NCI-H460 (cell line): Measurements from ENCODE around the gene CACNA1S. TPM values are rescaled to one million over a fixed set of nuclear protein-coding genes. Genes with fewer than 3 reads are reported as not detected.
A peak's percentile ranks its signal among the peaks of the same experiment; 100 is the strongest.

Source experiments
- DNase-seq: peaks from one replicate; pipeline ENCODE4 v3.0.0-alpha.2; 2016; ENCODE audit warnings: low read depth; ENCODE audit errors: extremely low read depth
- total RNA-seq: library from RNA; depleted of rRNA; stranded (reverse); fragments of >200 nt; shearing (Covaris generic); gene quantifications from 2 replicates; pipeline ENCODE4 v1.2.3, GENCODE V29; 2014

The CACNA1S gene
- total RNA-seq, 1 experiment from 2014 or later: not detected

GRCh38 chr1:201096041-201096461, 16.2 kb downstream of the CACNA1S start:
- no peak for DNase-seq

DNA sequence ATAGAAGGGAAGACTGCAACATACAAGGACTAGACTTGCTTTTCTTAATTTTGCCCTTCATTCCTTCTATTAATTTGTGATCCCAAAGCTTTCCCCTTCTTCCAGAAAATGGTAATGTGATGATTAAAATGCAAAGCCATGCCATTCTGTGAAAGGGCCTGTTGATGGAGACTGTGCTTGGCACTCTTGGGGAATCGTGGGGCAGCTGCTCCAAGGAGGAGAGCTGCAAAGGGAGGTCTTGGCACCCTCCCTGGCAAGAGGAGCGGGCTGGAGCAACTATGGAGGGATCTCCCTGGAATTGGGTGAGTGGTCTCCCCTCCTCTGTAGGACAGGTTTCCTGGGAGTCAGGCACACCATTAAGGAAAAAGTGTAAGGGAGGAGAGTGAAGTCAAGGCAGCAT, 16.6 kb downstream of the CACNA1S start:
- no peak for DNase-seq

- no peak for DNase-seq
Observed at GRCh38 chr1:201094832-201095231, 17.4 kb downstream of the CACNA1S start.

- no peak for DNase-seq
Observed at GRCh38 chr1:201093962-201094361, 18.3 kb downstream of the CACNA1S start.

- no peak for DNase-seq
Observed at GRCh38 chr1:201093561-201093960, 18.7 kb downstream of the CACNA1S start.

DNA sequence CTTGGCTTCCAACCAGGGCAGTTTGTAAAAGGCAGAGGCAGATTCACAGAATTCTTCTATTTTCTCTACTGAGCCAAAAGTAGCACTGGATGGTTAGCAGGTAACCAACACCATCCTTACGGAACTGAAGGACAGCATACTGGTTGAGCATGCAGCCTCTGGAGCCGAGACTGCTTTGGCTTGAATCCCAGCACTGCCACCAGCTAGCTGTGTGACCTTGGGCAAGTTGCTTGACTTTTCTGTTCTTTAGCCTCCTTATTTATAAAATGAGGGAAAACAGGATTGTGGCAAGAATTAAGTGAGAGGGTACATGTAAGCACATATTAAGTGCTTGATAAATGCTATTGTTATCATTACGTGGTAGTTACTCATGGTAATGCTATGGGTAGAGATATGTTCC, 19.5 kb downstream of the CACNA1S start:
- DNase-seq: no peak

DNA sequence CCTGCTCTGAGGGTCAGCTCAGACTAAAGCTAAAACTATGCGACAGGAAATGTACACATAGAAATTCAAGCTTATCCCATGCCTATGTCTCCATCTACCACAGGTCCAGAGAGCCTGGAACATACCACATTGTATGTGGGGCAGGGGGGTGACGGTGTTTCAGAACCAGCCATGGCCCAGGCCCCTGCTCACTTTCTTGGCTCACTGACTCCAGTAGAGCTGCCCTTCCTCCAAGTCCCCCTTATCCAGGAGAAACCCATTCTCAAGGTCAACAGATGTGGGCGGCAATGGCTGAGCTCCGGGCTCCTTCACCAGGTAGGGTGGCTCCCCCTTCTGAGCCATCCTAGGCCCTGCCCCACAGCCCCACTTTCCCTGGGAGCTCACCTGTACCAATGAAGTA, 21.0 kb downstream of the CACNA1S start:
- DNase-seq: no peak

- DNase-seq: no peak
Observed at GRCh38 chr1:201090541-201090940, 21.7 kb downstream of the CACNA1S start.

GRCh38 chr1:201089596-201089995, 22.6 kb downstream of the CACNA1S start:
- DNase-seq: no peak

GRCh38 chr1:201088901-201089525, 23.2 kb downstream of the CACNA1S start:
- DNase-seq: no peak

DNA sequence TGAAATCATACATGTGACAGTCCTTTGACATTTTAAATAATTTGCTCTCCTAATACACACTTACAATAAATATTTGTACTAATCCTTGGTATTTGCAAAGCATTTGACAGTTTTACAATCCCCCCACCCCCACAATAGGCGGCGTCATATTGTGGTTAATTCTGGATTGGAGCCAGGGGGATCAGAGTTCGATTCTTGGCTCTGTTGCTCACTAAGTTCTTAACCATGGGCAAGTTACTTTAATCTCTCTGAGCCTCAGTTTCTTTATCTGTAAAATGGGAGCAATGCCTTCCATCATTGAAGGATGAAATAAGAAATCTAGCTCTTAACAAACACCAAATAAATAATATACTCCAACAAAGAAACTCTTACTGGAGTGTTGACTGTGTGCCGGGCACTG, 23.8 kb downstream of the CACNA1S start:
- DNase-seq: no peak

- peak; percentile 64 for DNase-seq
Observed at GRCh38 chr1:201085902-201086735, 26.1 kb downstream of the CACNA1S start.

DNA sequence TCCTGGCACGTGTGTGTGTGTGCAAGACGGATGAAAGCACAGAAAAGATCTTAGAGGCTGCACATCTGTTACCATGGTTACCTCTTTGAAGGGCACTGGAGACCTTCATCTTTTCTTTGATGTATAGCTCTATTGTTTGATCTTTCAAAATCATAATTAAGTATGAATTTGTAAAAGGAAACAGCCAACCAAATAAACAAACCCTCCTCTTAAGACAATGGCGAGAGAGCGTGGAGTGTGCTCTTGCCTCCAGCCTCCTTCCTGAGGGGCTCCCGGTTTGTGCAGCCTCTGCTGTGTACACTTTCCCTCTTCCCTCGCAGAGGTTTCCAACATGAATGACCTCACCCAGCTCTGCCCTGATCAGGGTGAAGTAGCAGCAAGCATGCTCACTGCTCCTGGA, 27.9 kb downstream of the CACNA1S start:
- no peak for DNase-seq

- DNase-seq: no peak
Observed at GRCh38 chr1:201083741-201084140, 28.5 kb downstream of the CACNA1S start.

DNA sequence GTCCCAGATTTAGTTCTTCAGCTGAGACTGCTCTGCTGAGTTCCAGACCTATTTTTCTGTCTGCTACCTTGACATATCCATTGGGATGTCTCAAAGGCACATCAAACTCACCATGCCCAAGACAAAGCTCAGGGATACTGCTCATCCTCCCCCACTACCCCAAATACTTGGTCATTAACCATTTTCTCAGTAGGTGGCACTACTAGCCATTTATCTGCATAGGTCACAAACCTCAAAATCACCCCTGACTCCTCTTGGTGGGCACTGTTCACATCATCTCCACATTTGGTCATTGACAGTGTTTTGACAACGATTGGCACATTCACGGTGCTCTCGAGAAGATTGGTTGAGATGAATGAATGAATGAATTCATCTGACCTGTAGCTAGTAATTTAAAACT, 32.1 kb downstream of the CACNA1S start:
- DNase-seq: no peak

DNA sequence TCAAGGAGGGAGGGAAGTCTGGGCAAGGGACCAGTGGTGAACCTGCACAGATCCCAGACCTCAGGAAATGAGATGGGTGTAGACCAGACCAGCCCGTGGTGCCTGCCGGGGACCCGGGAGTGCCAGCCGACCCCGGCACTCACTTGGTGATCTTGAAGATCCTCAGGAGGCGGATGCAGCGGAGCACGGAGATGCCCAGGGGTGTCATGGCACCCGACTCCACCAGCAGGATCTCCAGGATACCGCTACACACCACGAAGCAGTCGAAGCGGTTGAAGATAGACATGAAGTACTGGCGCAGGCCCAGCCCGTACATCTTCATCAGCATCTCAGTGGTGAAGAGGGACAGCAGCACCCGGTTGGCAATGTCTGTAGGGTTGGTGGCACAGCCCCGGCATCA, 34.5 kb downstream of the CACNA1S start:
- no peak for DNase-seq

GRCh38 chr1:201077116-201077515, 35.1 kb downstream of the CACNA1S start:
- DNase-seq: no peak

GRCh38 chr1:201076092-201076491, 36.1 kb downstream of the CACNA1S start:
- no peak for DNase-seq

DNA sequence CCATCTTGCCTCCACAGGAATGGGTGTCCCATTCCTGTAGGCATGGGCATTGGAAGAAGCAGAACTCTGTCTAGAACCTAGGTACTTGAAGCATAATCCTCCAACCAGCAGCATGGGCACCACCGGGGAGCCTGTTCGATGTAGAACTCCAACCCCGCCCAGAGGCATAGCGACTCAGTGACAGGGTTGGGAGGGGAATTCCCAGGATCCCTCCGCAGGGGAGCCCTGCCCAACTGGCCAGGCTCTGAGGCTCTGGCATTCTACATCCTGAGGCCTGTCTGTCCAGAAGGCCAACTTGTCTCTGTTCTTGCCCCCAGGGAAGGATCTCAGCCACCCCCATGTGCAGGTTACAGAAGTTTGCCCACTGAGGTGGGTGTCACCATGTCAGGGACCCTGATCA, 38.2 kb downstream of the CACNA1S start:
- DNase-seq: no peak

GRCh38 chr1:201072922-201073321, 39.3 kb downstream of the CACNA1S start:
- no peak for DNase-seq

GRCh38 chr1:201072149-201072548, 40.1 kb downstream of the CACNA1S start:
- no peak for DNase-seq

DNA sequence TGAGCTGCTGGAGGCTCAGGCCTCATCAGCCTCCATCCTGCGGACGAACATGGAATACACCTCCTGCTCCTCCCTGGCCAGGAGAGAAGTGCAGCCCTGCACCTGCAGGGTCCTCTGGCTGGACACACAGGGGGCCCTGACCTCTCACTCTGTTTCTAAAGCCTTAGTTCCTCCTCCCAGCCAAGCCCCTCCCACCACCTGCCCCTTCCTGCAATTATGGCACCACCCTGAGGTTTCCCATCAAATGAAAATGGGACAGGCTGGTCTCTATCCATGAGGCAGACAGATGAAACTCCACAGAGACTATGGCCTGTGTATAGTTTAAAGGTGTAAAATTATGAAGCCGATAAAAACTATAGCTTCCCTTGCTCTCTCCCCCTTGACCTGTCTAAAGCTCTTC, 42.6 kb downstream of the CACNA1S start:
- DNase-seq: no peak
